HUES6 (cell line): ENCODE measurements around the gene TRIP10.

Source experiments
- H3K27ac ChIP-seq: 2 replicates; pipeline ENCODE4 v1.7.0; 2013; ENCODE audit warnings: low read depth, mild to moderate bottlenecking, low read length, inconsistent platforms
- H3K27me3 ChIP-seq: 2 replicates; pipeline ENCODE4 v1.6.1; 2013; ENCODE audit warnings: low read length; ENCODE audit not compliant: control insufficient read depth, insufficient read depth
- H3K36me3 ChIP-seq: 2 replicates; pipeline ENCODE4 v1.6.1; 2013; ENCODE audit warnings: low read length; ENCODE audit not compliant: control insufficient read depth, insufficient read depth
- H3K4me1 ChIP-seq: 2 replicates; pipeline ENCODE4 v1.6.1; 2013; ENCODE audit warnings: low read length; ENCODE audit not compliant: control insufficient read depth, insufficient read depth
- H3K4me3 ChIP-seq: 2 replicates; pipeline ENCODE4 v1.5.1; 2013; ENCODE audit warnings: low read depth, low read length
- H3K9ac ChIP-seq: one replicate; pipeline ENCODE4 v1.6.1; 2013; ENCODE audit warnings: mild to moderate bottlenecking, low read length
- H3K9me3 ChIP-seq: 2 replicates; pipeline ENCODE4 v1.6.1; 2013; ENCODE audit warnings: low read depth, low read length; ENCODE audit not compliant: control insufficient read depth, insufficient read depth

TRIP10 gene

GRCh38 chr19:6718741-6719539 lies 20.5 kb upstream of the TRIP10 start:
- peak overlapping the region; percentile 27 for H3K4me3 ChIP-seq
- H3K27ac ChIP-seq, result no peak overlapping the region
- H3K4me1 ChIP-seq, result peaks cover 13% of the 10 kb centered on the region; the same call in 1 of the 2 replicates
- no peaks in the 10 kb centered on the region for H3K27me3 ChIP-seq
- H3K9me3 ChIP-seq, result no peaks in the 10 kb centered on the region
- H3K36me3 ChIP-seq, result no peaks in the 10 kb centered on the region
- no peak overlapping the region for H3K9ac ChIP-seq

GRCh38 chr19:6719540-6719861 lies 20.0 kb upstream of the TRIP10 start:
- H3K27ac ChIP-seq, result no peak overlapping the region
- no peaks in the 10 kb centered on the region for H3K27me3 ChIP-seq
- H3K9me3 ChIP-seq, result no peaks in the 10 kb centered on the region
- H3K4me1 ChIP-seq, result peaks cover 13% of the 10 kb centered on the region; the same call in 1 of the 2 replicates
- H3K9ac ChIP-seq, result no peak overlapping the region
- no peak overlapping the region for H3K4me3 ChIP-seq
- no peaks in the 10 kb centered on the region for H3K36me3 ChIP-seq

- no peak overlapping the region for H3K9ac ChIP-seq
- no peak overlapping the region for H3K4me3 ChIP-seq
- H3K4me1 ChIP-seq, result peaks cover 13% of the 10 kb centered on the region; the same call in 1 of the 2 replicates
- H3K27ac ChIP-seq, result no peak overlapping the region
- no peaks in the 10 kb centered on the region for H3K9me3 ChIP-seq
- no peaks in the 10 kb centered on the region for H3K27me3 ChIP-seq
- H3K36me3 ChIP-seq, result no peaks in the 10 kb centered on the region
These were observed 19.5 kb upstream of the TRIP10 start for GRCh38 chr19:6719992-6720368.

GRCh38 chr19:6720369-6721137 lies 18.9 kb upstream of the TRIP10 start, which contains the start of gene C3:
C3 (minus strand) TSS chr19:6720650; CDS start chr19:6720589, 61 bp downstream.
- no peaks in the 10 kb centered on the region for H3K36me3 ChIP-seq
- no peaks in the 10 kb centered on the region for H3K9me3 ChIP-seq
- H3K27ac ChIP-seq, result no peak within 1 kb of the TSS
- no peak within 1 kb of the TSS for H3K4me3 ChIP-seq
- no peak within 1 kb of the TSS for H3K9ac ChIP-seq
- H3K27me3 ChIP-seq, result no peaks in the 10 kb centered on the region
- H3K4me1 ChIP-seq, result peaks cover 13% of the 10 kb centered on the region; the same call in 1 of the 2 replicates

GRCh38 chr19:6721138-6721474 lies 18.4 kb upstream of the TRIP10 start:
- Histone ChIP-seq H3K4me3 (no peak overlapping the region), H3K9ac (no peak overlapping the region), H3K27me3 (no peaks in the 10 kb centered on the region), H3K27ac (no peak overlapping the region), H3K36me3 (no peaks in the 10 kb centered on the region), H3K4me1 (peaks cover 13% of the 10 kb centered on the region; the same call in 1 of the 2 replicates), H3K9me3 (no peaks in the 10 kb centered on the region)

GRCh38 chr19:6721773-6722172 lies 17.7 kb upstream of the TRIP10 start:
- H3K4me1 ChIP-seq, result peaks cover 13% of the 10 kb centered on the region; the same call in 1 of the 2 replicates
- H3K9me3 ChIP-seq, result no peaks in the 10 kb centered on the region
- H3K36me3 ChIP-seq, result no peaks in the 10 kb centered on the region
- H3K27ac ChIP-seq, result no peak overlapping the region
- no peak overlapping the region for H3K4me3 ChIP-seq
- H3K9ac ChIP-seq, result no peak overlapping the region
- no peaks in the 10 kb centered on the region for H3K27me3 ChIP-seq

- Histone ChIP-seq H3K4me1 (peaks cover 13% of the 10 kb centered on the region; the same call in 1 of the 2 replicates), H3K27me3 (no peaks in the 10 kb centered on the region), H3K36me3 (no peaks in the 10 kb centered on the region), H3K9me3 (no peaks in the 10 kb centered on the region), H3K4me3 (no peak overlapping the region), H3K27ac (no peak overlapping the region), H3K9ac (no peak overlapping the region)
These were observed 16.3 kb upstream of the TRIP10 start for GRCh38 chr19:6723108-6723618.

- Histone ChIP-seq H3K36me3 (no peaks in the 10 kb centered on the region), H3K27me3 (no peaks in the 10 kb centered on the region), H3K9ac (no peak overlapping the region), H3K9me3 (no peaks in the 10 kb centered on the region), H3K4me1 (peaks cover 13% of the 10 kb centered on the region; the same call in 1 of the 2 replicates), H3K27ac (no peak overlapping the region), H3K4me3 (no peak overlapping the region)
These were observed 15.7 kb upstream of the TRIP10 start for GRCh38 chr19:6723738-6724137.

GRCh38 chr19:6724631-6725492 lies 14.6 kb upstream of the TRIP10 start:
- Histone ChIP-seq H3K9ac (no peak overlapping the region), H3K9me3 (no peaks in the 10 kb centered on the region), H3K4me1 (peaks cover 10% of the 10 kb centered on the region; the same call in 1 of the 2 replicates), H3K4me3 (no peak overlapping the region), H3K36me3 (no peaks in the 10 kb centered on the region), H3K27me3 (no peaks in the 10 kb centered on the region), H3K27ac (no peak overlapping the region)

GRCh38 chr19:6725513-6726231 lies 13.8 kb upstream of the TRIP10 start:
- Histone ChIP-seq H3K4me3 (no peak overlapping the region), H3K4me1 (peaks cover 12% of the 10 kb centered on the region), H3K36me3 (no peaks in the 10 kb centered on the region), H3K9me3 (no peaks in the 10 kb centered on the region), H3K9ac (no peak overlapping the region), H3K27me3 (no peaks in the 10 kb centered on the region), H3K27ac (no peak overlapping the region)
